GM19023 (cell line): ENCODE results near the gene CCL22.
A peak's percentile ranks its signal among the peaks of the same experiment; 100 is the strongest.
"Not testable (repeated sequence)": the region's sequence is repeated elsewhere in the genome, so short reads cannot be mapped to it uniquely, and the experiment has no call there.

Experiments
- ATAC-seq: cut with Tn5 transposase; IDR thresholded peaks from one replicate; pipeline ENCODE4 v1.9.1; 2021; ENCODE audit warnings: mild to moderate bottlenecking, moderate library complexity; ENCODE audit not compliant: unreplicated experiment

The CCL22 gene, protein sequence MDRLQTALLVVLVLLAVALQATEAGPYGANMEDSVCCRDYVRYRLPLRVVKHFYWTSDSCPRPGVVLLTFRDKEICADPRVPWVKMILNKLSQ

DNA sequence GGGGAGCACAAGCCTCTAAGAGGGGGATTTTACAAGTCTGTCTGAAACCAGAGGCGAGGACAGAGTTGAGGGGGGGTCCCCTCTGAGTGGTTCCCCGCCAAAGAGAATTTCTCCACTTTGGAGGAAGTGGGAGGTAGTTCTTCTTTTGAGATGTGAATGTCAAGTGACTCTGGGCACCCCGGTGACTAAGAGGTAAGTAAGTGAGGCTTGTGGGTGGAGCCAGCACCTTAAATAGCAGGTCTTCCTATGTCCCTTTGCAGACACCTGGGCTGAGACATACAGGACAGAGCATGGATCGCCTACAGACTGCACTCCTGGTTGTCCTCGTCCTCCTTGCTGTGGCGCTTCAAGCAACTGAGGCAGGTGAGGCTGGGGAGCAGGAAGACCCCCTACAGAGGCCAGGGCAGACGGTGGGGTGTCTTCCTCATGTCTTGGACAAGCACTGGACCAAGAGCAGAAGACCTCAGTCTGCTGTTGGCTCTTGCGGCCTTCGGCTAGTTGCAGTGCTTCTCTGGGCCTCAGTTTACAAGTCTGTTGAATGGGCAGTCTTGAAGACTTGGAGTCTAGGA is at the start of gene CCL22:
Gene CCL22 (plus strand): TSS at position 257 of the 569 bp plus-strand sequence. CDS start 34 bp downstream, at position 291.
- peak; percentile 57 for ATAC-seq

DNA sequence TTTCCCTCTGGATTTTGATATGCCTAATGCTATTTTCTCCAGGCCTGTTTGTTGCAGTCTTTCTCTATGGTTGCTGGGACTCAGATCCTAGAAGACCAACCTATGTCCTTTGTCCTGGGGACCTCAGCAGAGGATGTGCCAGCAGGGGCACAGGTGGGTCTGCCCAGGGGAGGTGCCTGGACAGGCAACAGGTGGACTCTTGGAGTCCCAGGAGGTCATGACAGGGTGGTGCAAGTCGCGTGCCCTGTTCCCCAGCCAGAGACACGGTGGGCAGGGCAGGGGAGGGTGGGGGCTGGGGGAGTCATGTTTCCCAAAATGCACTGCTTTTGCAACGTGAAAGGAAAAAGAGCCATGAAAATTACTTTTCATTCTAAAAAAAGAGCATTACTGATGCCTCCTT is 47.8 kb upstream of the CCL22 start:
- no peak for ATAC-seq

DNA sequence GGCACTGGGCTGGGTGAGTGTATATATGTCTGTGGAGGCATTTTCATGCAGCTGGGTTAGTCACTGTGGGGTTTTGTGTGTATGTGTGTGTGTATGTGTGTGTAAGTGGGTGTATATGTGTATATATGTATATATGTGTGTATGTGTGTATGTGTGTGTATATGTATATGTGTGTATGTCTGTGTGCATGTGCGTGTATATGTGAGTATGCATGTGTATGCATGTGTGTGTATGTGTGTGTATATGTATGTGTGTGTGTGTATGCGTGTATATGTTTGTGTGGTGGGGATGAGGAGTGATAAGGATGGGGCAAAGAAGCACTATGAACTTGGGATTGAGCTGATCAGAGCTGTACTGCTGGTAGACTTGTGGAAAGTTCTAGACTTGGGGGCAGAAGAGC is 45.1 kb upstream of the CCL22 start:
- ATAC-seq = no peak

DNA sequence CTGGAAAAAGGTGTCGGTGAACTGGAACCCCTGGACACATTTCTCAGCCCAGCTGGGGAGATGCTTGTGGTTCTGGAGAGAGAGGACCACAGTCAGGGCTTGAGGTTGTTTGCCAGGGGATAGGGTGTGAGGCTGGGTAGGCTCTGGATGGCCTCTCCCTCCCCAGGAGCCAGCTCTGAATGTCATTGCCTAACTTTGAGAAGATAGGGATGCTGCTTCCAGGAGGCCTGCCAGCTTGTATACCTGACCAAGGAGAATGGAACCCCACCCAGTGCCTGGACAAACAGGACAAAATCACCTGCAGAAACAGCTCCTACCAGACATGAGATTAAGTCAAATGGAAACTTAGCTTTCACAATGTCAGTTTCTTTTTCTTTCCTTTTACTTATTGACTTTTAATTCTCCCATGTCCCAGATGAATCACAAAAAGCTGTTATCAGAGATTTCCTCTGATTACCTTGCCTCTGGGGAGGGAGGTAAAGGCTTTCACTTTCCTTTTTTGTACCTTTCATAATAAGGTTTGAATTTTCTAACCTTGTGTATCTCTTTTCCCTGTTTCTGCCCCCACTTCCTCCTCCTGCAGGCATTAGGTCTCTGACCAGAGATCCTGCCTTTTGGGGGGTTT is 44.3 kb upstream of the CCL22 start:
- ATAC-seq = no peak

DNA sequence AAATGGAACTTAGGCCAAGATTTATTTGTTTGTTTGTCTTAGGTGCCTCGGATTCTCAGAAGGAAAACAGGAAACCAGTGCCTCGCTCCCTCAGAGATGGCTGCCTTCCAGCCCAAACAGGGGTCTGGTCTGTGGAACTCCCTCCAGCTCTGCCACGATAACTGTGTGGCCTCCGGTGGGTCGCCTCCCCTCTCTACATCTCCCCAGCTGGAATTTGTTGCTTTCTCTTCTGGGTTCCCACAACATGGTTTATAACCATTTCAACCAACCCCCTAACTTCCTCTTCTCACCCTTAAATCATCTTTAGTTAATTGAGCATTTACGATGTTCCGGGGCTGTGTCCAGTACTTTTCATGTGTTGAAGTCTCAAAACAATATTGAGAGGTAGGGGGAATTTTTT is 43.2 kb upstream of the CCL22 start:
- no peak for ATAC-seq

DNA sequence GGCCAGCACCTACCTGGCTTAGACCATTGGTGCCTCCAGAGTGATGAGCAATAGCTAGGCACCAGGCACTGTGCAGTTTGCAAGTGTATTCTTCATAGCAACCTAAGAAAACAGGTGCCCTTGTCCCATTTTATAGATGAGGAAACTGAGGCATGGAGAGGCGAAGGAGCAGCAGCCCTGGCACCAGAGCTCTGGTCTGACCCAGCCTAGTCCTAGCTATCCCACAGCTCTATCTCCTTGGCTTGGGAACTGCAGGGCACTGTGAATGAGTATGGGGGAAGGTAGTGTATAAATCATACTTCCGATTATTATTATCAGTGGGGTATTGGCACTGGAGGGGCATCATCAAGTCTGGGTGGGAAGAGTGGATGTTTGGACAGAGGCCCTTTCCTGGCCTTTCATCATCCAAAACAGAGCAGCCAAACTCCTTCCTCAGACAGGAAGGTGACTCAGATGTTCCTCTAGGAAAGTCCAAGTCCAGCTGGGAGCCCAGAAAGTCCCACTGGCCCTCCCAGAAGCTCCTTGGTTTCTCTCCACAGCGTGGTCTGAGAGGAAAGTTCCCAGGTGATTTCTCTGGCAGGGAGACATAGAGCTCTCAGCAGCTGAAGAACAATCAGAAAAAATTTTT is 42.1 kb upstream of the CCL22 start:
- no peak for ATAC-seq

DNA sequence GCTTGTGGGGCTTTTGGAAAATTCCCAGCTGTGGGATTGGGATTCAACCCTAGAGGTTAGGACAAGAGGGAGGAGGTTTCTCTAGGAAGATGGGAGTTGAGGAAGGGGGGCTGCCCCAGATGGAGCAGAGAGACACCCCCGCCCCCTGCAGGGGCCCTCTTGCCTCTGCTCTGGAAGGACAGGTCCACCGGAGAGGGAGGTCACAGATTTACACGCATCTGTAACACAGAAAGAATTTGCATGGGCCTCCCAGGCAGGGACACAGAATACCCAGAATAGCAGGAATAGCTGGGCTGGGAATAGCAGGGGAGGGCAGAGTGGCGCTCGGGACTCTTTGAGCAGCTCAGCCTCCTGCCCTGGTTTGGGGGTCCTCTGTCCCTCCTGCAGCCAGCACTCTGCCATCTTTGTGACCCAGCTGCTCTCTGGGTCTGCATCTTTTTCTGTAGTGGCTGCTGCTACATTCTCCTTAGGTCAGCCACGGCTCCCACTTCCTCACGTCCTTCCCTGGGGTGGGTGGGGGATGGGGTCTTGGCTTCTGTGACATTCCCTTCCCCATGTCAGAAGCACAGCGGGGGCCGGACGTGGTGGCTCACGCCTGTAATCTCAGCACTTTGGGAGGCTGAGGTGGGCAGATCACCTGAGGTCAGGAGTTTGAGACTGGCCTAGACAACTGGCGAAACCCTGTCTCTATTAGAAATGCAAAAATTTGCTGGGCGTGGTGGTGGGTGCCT is 40.2 kb upstream of the CCL22 start:
- ATAC-seq = no peak

DNA sequence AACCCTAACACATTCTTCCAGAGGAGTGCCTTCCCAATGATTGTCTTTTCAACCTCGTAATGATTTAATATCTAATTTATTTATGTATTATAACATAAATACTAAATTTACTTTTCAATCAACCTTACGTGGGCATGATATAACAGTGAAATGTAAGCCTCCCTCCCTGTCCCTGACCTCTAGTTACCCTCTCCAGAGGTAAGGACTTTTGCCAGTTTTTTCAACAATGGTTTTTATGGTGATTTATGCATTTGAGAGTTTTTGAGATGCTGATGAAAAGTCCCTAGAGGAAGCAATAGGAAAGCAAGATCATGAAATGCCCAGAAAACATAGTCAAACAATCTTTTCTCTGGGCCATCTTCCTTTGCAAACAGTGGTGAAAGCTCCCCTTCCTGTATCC is 38.9 kb upstream of the CCL22 start:
- ATAC-seq = no peak

DNA sequence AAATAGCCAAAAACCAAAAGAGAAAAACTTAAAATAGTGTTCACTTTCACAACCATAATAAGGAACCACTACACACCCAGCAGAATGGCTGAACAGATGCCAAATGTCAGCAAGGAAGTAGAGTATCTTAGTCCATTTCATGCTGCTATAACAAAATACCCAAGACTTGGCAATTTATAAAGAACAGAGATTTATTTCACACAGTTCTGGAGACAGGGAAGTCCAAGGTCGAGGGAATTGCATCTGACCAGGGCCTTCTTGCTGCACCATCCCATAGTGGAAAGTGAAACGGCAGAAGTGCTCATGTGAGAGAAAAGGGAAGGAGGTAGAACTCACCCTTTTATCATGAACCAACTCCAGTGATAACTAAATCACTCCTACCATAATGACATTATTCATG is 33.8 kb upstream of the CCL22 start:
- no peak for ATAC-seq

DNA sequence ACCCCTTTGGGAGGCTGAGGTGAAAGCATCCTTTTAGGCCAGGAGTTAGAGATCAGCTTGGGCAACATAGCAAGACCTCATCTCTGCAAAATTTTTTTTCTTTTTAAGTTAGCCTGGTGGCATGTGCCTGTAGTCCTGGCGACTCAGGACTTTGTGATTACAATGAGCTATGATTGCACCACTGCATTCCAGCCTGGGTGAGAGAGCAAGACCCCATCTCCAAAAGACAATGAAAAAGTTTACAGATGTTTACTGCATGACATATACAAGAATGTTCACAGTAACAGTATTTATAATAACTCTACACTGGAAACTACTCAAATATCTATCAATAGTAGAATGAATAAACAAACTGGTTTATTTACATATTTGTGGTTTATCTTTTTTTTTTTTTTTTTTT is 33.1 kb upstream of the CCL22 start:
- ATAC-seq = no peak

DNA sequence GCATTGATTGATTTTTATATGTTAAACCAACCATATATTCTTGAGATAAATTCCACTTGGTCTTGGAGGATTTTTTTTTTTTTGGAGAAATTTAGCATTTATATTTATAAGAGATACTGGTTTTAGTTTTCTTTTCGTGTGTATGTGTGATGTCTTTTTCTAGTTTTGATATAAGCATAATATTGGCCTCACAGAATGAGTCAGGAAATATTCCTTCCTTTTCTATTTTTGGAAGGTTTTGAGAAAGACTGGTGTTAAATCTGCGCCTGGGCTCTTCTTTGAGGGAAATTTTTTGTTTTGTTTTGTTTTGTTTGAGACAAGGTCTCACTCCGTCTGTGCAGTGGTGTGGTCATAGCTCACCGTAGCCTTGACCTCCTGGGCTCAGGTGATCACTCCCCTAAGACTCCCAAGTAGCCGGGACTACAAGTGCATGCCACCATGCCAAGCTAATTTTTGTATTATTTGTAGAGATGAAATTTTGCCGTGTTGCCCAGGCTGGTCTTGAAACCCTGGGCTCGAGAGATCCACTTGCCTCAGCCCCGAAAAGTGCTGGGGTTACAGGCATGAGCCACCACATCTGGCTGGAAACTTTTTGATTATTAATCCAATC is 28.8 kb upstream of the CCL22 start:
- no peak for ATAC-seq

DNA sequence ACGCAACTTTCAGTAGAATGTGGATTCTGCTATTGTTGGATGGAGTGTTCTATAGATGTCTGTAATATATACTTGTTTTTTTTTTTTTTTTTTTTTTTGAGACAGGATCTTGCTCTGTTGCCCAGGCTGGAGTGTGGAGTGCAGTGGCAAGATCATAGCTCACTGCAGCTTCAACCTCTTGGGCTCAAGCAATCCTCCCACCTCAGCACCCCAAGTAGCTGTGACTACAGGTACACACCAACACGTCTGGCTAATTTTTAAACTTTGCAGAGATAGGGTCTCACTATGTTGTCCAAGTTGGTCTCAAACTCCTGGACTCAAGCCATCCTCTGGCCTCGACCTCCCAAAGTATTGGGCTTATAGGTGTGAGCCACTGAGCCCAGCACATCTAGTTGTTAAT is 27.2 kb upstream of the CCL22 start:
- no peak for ATAC-seq

DNA sequence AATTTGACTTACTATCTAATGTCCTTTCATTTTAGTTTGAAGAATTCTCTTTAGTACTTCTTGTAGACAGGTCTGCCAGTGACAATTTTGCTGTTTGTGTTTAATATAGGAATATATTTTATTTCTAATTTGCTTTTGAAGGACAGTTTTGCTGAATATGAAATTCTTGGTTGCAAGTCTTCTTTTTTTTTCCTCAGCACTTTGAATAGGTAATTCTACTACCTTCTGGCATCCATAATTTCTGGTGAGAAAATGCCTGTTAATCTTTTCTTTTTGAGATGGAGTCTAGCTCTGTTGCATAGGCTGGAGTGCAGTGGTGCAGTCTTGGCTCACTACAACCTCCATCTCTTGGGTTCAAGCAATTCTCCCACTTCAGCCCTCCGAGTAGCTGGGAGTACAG is 25.2 kb upstream of the CCL22 start:
- ATAC-seq = no peak

DNA sequence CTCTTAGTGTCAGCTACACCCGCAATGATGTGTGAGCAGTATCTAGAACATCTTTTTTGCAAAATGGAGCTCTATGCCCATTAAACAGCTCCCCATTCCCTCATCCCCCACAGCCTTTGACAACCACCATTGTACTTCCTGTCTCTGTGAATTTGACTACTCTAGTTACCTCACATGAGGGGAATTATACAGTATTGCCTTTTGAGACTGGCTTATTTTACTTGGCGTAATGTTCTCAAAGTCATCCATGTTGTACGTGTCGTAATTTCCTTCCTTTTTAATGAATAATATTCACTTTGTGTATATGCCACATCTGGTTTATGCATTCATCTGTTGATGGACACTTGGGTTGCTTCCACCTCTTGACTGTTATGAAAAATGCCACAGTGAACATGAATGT is 23.2 kb upstream of the CCL22 start:
- ATAC-seq = no peak

DNA sequence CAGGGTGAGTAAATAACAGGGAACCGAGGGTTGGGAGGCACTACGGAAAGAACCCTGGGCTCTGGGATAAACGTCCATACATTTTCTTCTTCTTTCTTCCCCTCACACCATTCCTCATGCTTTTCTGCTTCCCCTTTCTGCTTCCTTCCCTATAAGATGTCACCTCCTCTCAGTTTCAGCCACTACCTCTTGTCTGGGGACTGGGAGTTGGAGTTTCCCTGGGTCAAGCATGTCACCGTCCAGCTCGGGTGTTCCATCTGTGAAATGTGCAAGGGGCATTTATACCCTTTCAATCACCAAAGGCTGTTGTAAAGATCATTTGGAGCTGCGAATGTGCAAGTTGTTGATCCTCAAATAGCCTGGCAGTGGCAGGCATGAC is 17.5 kb upstream of the CCL22 start:
- ATAC-seq = no peak

DNA sequence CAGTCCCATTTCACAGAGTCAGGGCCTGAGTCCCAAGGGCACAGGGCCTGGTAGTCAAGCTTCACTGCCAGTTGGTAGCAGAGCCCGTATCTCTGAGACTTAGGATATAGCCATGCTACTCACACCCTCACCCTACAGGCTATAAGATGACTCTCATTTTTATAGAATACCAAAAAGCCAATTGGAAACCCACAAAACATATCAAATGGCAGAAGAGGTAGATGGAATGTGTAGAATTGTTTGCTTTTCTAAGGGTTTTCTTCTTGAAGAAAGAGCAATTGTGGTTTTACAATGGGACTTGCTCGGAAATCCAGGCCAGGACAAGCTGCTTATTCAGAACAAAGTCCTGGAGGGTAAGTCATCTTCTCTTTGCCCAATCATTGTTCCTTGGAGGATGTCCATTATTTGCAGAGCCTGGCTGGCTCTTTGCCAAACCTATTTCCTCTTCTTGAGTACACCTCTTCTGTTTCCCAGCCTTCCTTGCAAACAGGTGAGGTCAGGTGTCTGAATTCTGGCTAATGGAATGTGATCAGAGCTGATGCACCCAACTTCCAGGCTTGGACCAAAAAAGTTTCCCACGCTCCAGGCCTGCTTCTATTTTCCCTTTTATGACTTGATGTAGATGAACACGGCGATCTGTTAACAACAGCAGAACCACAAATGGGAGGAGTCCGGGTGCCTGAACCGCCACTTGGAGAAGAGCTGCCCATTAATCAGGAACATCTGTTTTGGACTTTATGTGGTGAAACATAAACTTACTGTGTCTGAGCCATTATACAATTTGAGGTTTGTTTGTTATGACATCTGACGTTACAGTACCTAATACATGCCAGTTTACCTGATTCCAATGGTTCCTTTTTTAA is 16.9 kb upstream of the CCL22 start:
- ATAC-seq = no peak

DNA sequence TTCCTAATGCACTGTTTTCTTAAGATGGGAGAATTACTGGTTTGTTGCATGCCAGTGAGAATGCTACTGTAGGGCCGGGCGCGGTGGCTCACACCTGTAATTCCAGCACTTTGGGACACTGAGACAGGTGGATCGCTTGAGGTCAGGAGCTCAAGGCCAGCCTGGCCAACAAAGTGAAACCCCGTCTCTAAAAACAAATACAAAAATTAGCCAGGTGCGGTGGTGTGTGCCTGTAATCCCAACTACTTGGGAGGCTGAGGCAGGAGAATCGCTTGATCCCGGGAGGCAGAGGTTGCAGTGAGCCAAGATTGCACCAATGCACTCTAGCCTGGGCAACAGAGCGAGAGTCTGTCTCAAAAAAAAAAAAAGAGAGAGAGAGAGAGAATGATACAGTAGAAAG is 16.0 kb upstream of the CCL22 start:
- ATAC-seq = not testable (repeated sequence)

DNA sequence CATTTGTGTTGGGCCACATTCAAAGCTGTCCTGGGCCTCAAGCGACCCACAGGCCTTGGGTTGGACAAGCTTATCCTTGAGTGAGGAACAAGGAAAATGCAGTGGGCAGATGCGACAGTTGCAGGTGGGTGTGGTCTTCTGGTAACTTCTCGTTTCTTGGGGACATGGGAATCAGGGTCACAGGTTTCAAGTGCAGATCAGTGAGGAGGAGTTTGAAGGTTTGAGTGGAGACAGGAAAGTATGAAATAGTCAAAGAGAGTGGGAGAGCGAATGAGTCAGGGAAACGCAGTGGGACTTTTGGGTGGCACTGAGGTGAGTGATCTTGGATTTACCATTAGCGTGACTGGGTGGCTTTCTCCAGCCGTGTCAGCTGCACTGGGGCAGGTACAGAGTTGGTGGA is 15.4 kb upstream of the CCL22 start:
- no peak for ATAC-seq

DNA sequence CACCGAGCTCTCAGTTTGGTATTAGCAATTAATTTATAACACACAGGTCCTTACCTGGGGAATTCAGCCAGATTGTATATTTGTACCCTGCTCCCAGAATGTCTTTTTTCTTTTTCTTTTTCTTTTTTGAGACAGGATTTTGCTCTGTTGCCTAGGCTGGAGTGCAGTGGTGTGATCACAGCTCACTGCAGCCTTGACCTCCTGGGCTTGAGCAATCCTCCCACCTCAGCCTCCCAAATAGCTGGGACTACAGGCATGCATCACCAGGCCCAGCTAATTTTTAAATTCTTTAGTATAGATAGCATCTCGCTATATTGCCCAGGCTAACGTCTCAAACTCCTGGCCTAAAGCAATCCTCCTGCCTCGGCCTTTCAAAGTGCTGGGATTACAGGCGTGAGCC is 14.5 kb upstream of the CCL22 start:
- not testable (repeated sequence) for ATAC-seq

DNA sequence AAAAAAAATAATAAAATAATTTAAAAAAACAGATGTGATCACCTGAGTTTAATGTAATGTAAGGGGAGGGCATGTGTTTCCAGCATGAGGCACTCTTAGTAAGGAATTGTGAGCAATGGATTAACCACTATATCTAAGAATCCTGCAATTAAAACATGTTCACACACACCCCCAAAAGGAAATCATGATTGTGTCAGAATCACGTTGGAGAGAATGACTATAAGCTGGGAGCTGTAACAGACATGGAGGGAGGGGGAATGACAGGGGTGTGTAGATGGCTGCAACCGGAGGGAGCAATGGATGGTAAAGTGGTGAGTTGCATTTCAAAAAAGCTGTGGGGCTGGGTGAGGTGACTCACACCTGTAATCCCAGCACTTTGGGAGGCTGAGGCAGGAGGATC is 13.6 kb upstream of the CCL22 start:
- ATAC-seq = no peak
